HG03378 (cell line): ENCODE data around the gene LRP2.

ENCODE experiments used
- ATAC-seq: cut with Tn5 transposase; IDR thresholded peaks from one replicate; pipeline ENCODE4 v1.9.1; 2021; ENCODE audit warnings: mild to moderate bottlenecking, moderate library complexity; ENCODE audit not compliant: unreplicated experiment

Gene LRP2

GRCh38 chr2:169094676-169095075 is 267.7 kb downstream of the LRP2 start:
- ATAC-seq = no peak

GRCh38 chr2:169093535-169093934 is 268.8 kb downstream of the LRP2 start:
- ATAC-seq = no peak

GRCh38 chr2:169091761-169092519 is 270.4 kb downstream of the LRP2 start:
- ATAC-seq = no peak

- ATAC-seq = no peak
Observed at GRCh38 chr2:169091256-169091655, 271.1 kb downstream of the LRP2 start.

GRCh38 chr2:169090133-169090820 is 272.1 kb downstream of the LRP2 start:
- ATAC-seq = no peak

- no peak for ATAC-seq
Observed at GRCh38 chr2:169089182-169089581, 273.2 kb downstream of the LRP2 start.

- ATAC-seq = no peak
Observed at GRCh38 chr2:169087757-169088379, 274.5 kb downstream of the LRP2 start.

- no peak for ATAC-seq
Observed at GRCh38 chr2:169086893-169087467, 275.4 kb downstream of the LRP2 start.

- ATAC-seq = peak; percentile 64
Observed at GRCh38 chr2:169082995-169083394, 279.3 kb downstream of the LRP2 start.

GRCh38 chr2:169081551-169081950 is 280.8 kb downstream of the LRP2 start:
- ATAC-seq = no peak

- peak; percentile 75 for ATAC-seq
Observed at GRCh38 chr2:169080250-169081069, 281.9 kb downstream of the LRP2 start.

- no peak for ATAC-seq
Observed at GRCh38 chr2:169077674-169078240, 284.6 kb downstream of the LRP2 start.
